ENCODE data around the gene IHH. TPM values are rescaled to one million over a fixed set of nuclear protein-coding genes. Genes with fewer than 3 reads are reported as not detected.

Gene IHH
- total and polyA plus RNA-seq, 2 donors (not counting 3 experiments of a cell fraction or from before 2014, with no cell fraction given) = 0.03 TPM; not detected in 1

DNA sequence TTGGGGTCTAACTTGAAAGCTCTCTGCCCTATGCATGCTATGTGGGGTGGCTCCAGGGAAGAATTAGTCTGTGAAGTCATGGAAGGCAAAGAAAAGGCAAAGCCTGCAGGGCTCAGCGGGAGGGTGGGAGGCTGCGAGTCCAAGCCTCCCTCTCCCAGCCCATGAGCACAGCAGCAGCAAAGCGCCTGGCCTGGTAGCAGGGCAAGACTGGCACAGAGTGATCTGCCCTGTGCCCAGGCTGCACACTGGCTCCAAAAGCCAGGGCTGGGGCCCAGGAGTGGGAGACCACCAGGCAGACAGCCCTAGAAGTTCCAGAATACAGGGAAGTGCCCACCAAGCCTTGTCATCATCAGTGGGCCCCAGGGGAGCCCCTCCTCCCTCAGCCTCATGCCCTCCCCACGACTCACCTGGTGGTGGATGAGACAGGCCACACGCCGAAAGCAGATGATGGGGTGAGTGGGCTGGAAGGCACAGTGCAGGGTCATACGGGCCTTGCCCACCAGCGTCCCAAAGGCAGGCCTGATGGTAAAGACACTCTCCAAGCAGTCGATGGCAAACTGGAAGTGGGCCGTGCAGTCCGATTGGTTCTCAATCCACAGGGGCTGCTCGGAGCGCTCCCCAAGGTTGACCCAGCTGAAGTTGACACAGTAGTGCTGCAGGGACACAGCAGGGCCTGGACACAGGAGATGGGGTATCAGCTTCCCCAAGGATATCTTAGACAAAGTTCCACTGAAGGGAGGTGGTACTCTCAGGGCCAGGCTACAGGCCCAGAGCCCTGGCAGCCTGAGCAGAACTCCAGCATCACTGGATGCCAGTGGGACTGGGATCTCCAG, 31.5 kb downstream of the IHH start:
- dilution Hi-C loops (cut with MboI; ENCODE audit: extremely low pct_ligation_motif_present, low sequenced_read_pairs) (no loop called here), intact Hi-C loops (cut with micrococcal nuclease) (loop anchor here (1.0 to 2.0 kb wide), 3 partner anchors 48 to 126 kb away; no protein-coding TSS in a partner anchor)
- Histone ChIP-seq H3K9ac (replicated peaks; ENCODE audit: extremely low read depth, insufficient read depth, low read length) (no peak overlapping the region), H3K79me2 (ENCODE audit: control insufficient read depth, insufficient read depth, low read length) (no peaks in the 10 kb centered on the region), H2AFZ (ENCODE audit: low read depth, low read length) (no peak overlapping the region), H3K4me1 (ENCODE audit: control insufficient read depth, extremely low read depth, insufficient read depth, low read length) (no peaks in the 10 kb centered on the region), H3K9me1 (replicated peaks; ENCODE audit: control insufficient read depth, extremely low read depth, insufficient read depth, low read length) (no peaks in the 10 kb centered on the region), H3K4me2 (ENCODE audit: insufficient read depth, low read length) (no peak overlapping the region), H3K36me3 (ENCODE audit: control insufficient read depth in 2 of 2, extremely low read depth in 1 of 2, insufficient read depth in 2 of 2, low read length in 2 of 2) (no peaks in the 10 kb centered on the region), H3K4me3 (replicated peaks in 1 of 3; ENCODE audit: insufficient read depth in 1 of 3, low read depth in 1 of 3, low read length in 3 of 3) (no peak overlapping the region), H3K9me3 (replicated peaks; ENCODE audit: control insufficient read depth, insufficient read depth, low read length) (no peaks in the 10 kb centered on the region), H3K27ac (ENCODE audit: insufficient read depth, low read depth, low read length) (no peak overlapping the region), H4K20me1 (replicated peaks; ENCODE audit: control insufficient read depth, extremely low read depth, insufficient read depth, low read length) (no peaks in the 10 kb centered on the region), H3K27me3 (ENCODE audit: control insufficient read depth in 2 of 2, insufficient read depth in 2 of 2, low read length in 2 of 2) (peaks cover 10 to 11% of the 10 kb centered on the region in 2 experiments)
- DNase-seq (ENCODE audit: low read depth, low spot score) (no peak), FAIRE-seq (no peak)
- BruUV-seq (replicated peaks) = no TSS peak
- POLR2A ChIA-PET = no interaction called here
- CTCF ChIA-PET = interaction anchor here (0.6 to 9.9 kb wide), 78 partner anchors 9 to 501 kb away, joined by 3 to 418 read pairs (median 5); partner anchors contain the start of genes ANKZF1, ATG9A, CDK5R2 and CFAP65
- TF ChIP-seq JUN (IDR thresholded peaks at IDR 0.05; ENCODE audit: borderline replicate concordance, insufficient read depth, insufficient read length, low read depth) = no peak
- TF ChIP-seq FOS (IDR thresholded peaks at IDR 0.05; ENCODE audit: borderline replicate concordance, insufficient read depth, low read length) = no peak
- no peak for TF ChIP-seq MYC (IDR thresholded peaks at IDR 0.05; ENCODE audit: low read depth, low read length)
- no peak for TF ChIP-seq EZH2 (IDR thresholded peaks at IDR 0.05; ENCODE audit: borderline replicate concordance, low read depth, low read length, severe bottlenecking)
- no peak for TF ChIP-seq GATA2 (IDR thresholded peaks at IDR 0.05; ENCODE audit: insufficient read depth, insufficient read length, low read depth, low read length)
- TF ChIP-seq, protein P1, sequence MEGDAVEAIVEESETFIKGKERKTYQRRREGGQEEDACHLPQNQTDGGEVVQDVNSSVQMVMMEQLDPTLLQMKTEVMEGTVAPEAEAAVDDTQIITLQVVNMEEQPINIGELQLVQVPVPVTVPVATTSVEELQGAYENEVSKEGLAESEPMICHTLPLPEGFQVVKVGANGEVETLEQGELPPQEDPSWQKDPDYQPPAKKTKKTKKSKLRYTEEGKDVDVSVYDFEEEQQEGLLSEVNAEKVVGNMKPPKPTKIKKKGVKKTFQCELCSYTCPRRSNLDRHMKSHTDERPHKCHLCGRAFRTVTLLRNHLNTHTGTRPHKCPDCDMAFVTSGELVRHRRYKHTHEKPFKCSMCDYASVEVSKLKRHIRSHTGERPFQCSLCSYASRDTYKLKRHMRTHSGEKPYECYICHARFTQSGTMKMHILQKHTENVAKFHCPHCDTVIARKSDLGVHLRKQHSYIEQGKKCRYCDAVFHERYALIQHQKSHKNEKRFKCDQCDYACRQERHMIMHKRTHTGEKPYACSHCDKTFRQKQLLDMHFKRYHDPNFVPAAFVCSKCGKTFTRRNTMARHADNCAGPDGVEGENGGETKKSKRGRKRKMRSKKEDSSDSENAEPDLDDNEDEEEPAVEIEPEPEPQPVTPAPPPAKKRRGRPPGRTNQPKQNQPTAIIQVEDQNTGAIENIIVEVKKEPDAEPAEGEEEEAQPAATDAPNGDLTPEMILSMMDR (IDR thresholded peaks at IDR 0.05; ENCODE audit: extremely low read depth in 1 of 2, insufficient read depth in 1 of 2, low read depth in 1 of 2, low read length in 2 of 2) = no peak
- TF ChIP-seq POLR2A (IDR thresholded peaks at IDR 0.05; ENCODE audit: low read depth, low read length) = no peak
- no peak for TF ChIP-seq POLR2AphosphoS5 (IDR thresholded peaks at IDR 0.05; ENCODE audit: insufficient read depth, low read depth, low read length)
- TF ChIP-seq, protein P2, sequence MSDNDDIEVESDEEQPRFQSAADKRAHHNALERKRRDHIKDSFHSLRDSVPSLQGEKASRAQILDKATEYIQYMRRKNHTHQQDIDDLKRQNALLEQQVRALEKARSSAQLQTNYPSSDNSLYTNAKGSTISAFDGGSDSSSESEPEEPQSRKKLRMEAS (IDR thresholded peaks at IDR 0.05; ENCODE audit: insufficient read depth, insufficient read length) = no peak

All from endothelial cell of umbilical vein (primary cell).